HG03135 (cell line): Measurements from ENCODE around the gene SCGB1C1.
"Not testable (repeated sequence)": the region's sequence is repeated elsewhere in the genome, so short reads cannot be mapped to it uniquely, and the experiment has no call there.

Source experiments
- ATAC-seq: cut with Tn5 transposase; IDR thresholded peaks from one replicate; pipeline ENCODE4 v1.9.1; 2021; ENCODE audit warnings: mild to moderate bottlenecking, moderate library complexity; ENCODE audit not compliant: unreplicated experiment

Gene SCGB1C1

DNA sequence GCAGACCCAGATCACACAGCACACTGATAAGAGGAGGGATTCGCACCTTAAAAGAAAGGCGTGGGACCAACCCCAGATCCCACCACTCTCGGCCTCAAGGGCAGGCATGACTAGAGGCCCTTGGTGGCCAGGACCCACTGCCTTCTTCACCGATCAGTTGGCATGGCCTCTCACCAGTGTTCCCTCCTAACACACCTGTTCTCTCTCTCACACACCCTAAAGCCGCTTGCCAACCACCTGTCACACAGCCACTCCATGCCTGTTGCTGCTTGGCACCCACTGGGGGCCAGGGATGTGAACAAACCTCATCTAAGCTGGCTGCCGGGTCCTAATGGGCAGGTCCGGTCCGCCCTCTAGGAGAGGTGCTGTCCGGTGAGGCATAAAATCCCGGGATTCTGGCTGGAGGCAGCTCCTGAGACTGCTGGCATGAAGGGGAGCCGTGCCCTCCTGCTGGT lies at the start of gene SCGB1C1:
Gene SCGB1C1, plus strand, starts transcription at position 405 of the 455 bp plus-strand sequence. Its CDS starts 22 bp downstream, at position 427.
- ATAC-seq: not testable (repeated sequence)

- ATAC-seq: not testable (repeated sequence)
These were observed 12.6 kb upstream of the SCGB1C1 start for GRCh38 chr11:180242-180641.

DNA sequence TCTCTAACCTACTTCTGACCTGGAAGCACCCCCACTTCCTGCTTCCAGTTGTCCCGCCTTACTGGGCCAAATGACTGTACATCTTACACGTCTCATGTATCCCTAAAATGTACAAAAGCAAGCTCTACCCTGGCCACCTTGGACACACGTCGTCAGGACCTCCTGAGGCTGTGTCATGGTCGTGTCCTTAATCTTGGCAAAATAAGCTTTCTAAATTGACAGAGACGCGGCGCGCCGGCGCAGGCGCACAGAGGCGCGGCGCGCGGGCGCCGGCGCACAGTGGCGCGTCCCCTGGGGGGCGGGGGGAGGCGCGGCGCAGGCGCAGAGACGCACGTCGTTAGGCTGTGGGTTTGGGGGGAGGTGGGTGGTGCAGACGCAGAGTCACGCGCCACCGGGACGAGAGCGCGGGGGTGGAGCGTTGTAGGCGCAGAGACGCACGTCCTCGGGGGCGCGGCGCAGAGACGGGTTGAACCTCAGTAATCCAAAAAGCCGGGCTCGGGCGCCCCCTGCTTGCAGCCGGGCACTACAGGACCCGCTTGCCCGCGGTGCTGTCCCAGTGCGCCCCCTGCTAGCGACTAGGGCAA lies 3.6 kb upstream of the SCGB1C1 start:
- ATAC-seq: peak; percentile 25

GRCh38 chr11:189843-190311 lies 3.0 kb upstream of the SCGB1C1 start:
- peak; percentile 80 for ATAC-seq

- not testable (repeated sequence) for ATAC-seq
These were observed 2.3 kb upstream of the SCGB1C1 start for GRCh38 chr11:190546-190945.

DNA sequence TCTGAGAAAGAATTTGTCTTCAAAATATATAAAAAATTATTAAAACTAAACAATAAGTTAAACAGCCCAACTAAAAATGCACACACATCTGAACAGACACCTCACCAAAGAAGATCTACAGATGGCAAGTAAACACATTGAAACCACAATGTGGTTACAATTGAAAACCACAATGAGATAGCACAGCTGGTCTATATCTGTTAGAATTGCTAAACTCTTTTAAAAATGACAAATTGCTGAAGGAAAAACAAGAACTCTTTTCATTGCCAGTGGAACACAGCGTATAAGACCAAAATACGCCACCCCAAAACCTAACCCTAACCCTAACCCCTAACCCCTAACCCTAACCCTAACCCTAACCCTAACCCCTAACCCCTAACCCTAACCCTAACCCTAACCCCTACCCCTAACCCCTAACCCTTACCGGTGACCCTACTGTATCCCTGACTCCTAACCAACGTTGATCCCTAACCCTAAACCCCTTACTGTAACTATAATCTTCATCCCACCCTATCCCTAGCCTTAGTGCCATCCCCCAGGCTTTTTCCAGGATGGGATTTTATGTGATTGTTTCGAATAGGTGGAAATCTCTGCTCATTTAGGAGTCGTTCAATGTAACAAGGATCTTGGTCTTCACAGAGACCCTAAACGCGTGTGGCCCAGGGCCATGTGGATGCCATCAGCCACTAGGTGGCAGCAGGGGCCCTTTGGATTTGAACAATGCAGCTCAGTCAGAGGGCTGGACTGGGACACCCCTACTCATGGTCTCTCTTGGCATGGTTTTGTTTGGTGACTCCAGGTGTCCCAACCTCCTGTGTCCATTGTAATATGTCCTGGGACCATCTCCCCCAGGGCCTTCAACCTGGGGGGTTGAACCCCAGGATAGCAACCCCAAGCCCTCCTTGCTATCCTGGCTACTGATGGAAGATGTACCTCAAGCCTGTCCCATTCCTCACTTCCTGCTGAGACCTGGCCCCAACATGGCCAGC lies 1.1 kb upstream of the SCGB1C1 start:
- not testable (repeated sequence) for ATAC-seq

DNA sequence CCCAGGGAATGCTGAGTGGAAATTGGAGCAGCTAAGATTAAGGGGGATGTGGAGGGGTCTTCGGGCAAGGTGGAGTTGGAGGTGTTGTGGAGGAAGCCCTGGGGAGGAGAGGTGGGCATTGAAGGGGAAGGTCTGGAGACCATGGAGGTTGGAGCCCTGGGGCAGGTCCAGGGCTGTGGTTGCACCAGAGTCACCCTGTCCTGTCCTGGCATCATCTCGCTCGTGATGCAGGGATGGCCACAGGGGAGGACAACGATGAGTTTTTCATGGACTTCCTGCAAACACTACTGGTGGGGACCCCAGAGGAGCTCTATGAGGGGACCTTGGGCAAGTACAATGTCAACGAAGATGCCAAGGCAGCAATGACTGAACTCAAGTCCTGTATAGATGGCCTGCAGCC lies 603 bp downstream of the SCGB1C1 start:
- not testable (repeated sequence) for ATAC-seq

- no peak for ATAC-seq
These were observed 4.2 kb downstream of the SCGB1C1 start for GRCh38 chr11:196786-197731.

DNA sequence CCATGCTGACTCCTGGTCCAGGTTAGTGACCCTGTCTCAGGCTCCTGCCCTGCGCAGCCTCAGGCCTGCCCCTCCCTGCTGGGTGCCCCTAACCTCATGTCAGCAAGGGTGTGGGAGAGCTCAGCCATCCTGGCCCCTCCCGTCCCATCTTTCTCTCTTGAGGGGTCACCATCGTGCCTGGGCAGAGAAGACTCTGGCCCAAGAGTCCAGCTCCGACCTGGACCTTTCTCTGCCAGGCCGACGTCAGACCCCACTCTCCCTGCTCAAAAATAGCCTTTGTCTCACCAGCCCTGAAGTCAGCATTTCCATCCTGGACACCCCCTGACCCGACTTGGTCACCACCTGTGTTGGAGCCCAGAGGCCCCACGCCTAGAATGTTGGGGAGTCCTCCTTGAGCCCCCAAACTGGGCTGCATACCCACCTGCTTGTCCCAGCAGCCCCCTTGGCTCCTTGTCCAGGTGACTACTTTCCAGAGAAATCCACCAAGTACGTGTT lies 4.9 kb downstream of the SCGB1C1 start:
- ATAC-seq: no peak

DNA sequence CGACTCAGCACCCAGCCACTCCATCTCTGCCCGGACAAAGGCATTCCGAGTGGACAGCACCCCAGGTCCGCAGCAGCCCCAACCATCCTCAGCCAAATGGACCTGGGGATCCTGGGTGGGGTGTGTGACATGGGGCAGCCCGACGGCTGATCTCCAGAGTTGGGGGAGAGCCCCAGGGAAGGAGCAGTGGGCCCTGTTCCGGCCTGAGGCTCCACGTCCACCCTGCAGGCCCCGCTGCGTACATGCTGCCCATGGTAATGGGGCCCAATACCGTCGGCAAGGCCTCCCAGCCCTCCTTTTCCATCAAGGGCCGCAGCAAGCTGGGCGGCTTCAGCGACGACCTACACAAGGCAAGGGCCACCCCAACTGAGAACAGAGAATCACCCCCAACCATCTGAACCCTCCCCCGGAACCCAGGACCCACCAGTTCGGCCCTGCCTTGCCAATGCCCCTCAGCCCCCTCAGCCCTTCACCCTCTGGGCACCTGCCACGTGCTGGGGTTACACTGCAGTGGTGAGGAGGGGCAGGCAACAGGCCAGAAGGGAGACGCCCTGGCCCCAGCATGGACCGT lies 5.4 kb downstream of the SCGB1C1 start:
- ATAC-seq: no peak

GRCh38 chr11:199004-199581 lies 6.2 kb downstream of the SCGB1C1 start:
- no peak for ATAC-seq

DNA sequence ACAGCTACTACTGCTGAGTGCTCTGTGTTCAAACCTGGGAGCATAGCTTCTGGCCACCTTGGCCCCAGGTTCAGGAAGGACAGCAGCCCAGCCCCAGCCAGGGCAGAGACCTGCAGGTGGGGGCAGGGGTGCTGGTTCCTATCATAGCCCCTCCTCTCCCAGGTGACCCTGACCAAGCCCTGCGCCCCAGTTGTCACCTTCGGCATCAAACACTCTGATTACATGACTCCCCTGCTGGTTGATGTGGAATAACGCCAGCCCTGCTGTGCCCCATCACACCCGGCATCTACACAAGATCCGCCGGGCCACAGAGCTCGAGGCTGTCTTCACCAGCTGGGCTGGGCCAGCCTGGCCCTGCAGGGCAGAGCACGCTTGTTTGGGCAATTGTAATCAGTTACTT lies 6.9 kb downstream of the SCGB1C1 start:
- no peak for ATAC-seq

DNA sequence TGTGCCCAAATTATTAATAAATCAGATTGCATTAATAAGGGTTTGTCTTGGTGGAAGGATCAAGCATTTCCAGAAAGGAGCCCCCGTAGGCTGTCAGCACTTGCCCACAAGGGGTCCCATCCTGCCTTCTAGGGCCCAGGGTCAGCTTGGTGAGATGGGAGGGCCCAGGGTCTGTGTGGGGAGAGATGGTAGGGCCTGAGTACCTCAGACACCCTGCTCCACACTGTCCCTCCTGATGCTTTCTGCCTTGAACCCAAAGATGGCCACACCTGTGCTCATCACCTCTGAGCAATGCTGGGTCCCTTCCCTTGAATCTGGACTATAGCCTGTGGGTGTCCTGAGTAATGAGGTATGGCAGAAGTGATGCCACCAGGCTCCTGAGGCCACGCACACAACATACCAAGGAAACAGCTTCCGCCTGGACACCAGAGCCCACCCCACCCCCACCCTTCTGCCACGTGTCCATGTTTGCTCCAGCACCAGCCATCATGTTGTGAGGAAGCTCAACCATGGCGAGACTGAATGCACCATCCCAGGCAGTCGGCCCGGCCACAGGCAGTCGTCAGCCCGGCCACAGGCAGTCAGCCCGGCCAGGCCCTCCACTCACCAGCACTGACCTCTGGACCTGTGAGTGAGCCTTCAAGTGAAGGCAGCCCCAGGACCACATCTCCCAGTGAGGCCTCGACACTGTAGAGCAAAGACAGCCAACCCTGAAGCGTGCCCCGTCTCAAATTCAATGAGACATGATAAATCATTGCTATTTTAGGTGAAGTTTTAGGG lies 7.5 kb downstream of the SCGB1C1 start:
- no peak for ATAC-seq

- no peak for ATAC-seq
These were observed 9.1 kb downstream of the SCGB1C1 start for GRCh38 chr11:201966-202365.

DNA sequence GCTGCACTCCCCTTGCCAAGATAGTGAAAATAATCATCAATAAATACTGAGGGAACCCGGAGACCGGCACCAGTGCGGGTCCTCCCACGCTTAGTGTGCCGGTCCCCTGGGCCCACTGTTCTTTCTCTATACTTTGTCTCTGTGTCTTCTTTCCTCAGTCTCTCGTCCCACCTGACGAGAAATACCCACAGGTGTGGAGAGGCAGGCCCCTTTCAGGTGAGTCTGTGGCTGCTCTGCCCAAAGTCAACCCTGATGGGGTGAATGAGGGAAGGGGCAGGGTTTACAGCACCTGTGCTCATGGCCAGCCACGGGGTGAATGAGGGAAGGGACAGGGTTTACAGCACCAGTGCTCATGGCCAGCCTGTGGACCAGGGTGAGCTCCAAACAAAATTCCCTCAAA lies 9.6 kb downstream of the SCGB1C1 start:
- ATAC-seq: no peak

- no peak for ATAC-seq
These were observed 10.4 kb downstream of the SCGB1C1 start for GRCh38 chr11:203056-203944.

DNA sequence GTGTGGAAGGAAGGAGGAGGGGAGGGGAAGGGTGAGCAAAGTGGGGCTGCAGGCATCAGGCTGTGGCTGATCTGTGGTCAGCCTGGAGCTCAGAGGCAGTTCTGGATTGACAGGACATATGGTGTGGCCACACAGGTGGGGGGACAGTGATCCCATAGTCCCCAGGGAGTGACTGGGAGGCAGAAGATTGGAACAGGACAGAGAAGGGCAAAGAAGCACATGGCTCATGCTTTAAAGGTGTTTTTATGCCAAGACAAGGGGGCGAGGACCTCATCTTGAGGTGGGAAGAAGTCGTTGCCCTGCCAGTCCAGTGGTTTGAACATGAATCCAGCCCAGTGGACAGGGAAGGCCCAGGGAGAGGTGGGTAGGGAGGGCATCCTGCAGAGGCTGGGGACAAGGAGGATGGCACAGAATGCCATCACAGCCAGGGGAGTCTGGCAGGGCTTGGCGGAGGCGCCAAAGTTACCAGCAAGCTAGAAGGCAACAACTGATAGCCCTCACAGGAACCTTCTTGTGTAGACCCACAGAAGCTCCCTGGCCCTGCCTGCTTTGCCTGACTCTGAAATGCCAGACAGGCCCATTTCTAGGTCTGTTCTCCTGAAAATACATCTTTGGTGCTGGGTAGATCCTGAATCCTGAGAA lies 11.2 kb downstream of the SCGB1C1 start:
- ATAC-seq: no peak
